OCI-LY7 (cell line): ENCODE results near the gene CYP20A1.

Experiments
- CTCF ChIP-seq: fragments of 200-600 bp; sonication (generic); conservative IDR thresholded peaks from 2 replicates; pipeline ENCODE4 v1.5.1; 2014; ENCODE audit warnings: mild to moderate bottlenecking, antibody characterized with exemption, low read length, moderate library complexity, mixed read lengths
- EZH2phosphoT487 ChIP-seq: fragments of 200-600 bp; sonication (generic); IDR thresholded peaks from 2 replicates; pipeline ENCODE4 v1.6.1; 2018; ENCODE audit warnings: low read depth, borderline replicate concordance, mild to moderate bottlenecking, mixed run types, antibody characterized with exemption, low read length, moderate library complexity, mixed read lengths

- no peak for TF ChIP-seq CTCF
- TF ChIP-seq EZH2phosphoT487 = no peak
Observed at GRCh38 chr2:203341741-203342310, 103.0 kb downstream of the CYP20A1 start.
